Activated naive CD4-positive, alpha-beta T cell treated with Interleukin-2 at 50 U/mL for 16 hours (primary cell): ENCODE data around the gene GLDC.
"Not testable (repeated sequence)": the region's sequence is repeated elsewhere in the genome, so short reads cannot be mapped to it uniquely, and the experiment has no call there.

Experiments
- DNase-seq: peaks from one replicate; pipeline ENCODE4 v3.0.0-alpha.2; 2020

The GLDC gene

DNA sequence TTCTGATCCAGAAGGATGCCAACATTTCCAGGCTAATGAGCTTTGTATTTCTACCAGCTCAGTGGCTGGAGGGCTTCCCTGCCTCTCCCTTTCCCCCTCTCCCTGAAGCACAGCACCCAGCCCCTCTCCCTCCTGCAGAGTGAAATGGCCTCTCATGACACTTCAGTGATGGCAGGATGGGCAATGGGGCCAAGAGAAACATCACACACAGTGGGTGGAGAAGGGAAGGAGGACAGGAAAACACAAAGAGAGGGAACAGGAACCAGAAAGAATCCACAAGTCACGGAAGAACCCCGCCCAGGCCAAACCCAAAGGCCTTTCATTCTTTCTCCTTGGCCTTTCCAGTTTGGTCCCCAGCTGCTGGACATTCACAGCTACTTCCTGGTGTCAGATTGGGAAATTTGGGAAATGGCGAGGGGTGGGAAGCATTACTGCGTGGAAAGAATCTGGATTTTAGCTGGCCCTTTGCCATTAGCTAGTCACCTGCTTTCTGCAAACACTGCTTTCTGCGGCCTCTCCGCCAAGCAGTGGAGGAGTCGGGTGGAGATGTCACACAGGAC is 82.6 kb downstream of the GLDC start:
- no peak for DNase-seq

DNA sequence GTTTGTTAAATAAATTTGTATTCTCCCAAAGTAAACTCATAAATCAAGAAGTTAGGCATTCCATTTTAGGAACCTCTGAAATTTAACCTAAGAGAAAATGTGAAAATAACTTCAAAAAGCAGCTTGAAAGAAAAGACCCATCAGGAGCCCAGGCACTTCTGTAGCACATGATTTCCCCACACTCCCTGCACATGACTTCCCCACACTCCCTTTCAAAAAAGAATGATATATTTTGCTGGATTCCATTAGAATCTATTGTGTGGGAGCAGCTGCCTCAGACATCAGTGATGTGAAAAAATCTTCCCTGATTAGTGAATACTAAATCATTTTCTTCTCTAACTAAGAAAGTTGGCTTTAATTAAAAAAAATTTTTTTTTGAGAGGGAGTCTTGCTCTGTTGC is 83.3 kb downstream of the GLDC start:
- no peak for DNase-seq

DNA sequence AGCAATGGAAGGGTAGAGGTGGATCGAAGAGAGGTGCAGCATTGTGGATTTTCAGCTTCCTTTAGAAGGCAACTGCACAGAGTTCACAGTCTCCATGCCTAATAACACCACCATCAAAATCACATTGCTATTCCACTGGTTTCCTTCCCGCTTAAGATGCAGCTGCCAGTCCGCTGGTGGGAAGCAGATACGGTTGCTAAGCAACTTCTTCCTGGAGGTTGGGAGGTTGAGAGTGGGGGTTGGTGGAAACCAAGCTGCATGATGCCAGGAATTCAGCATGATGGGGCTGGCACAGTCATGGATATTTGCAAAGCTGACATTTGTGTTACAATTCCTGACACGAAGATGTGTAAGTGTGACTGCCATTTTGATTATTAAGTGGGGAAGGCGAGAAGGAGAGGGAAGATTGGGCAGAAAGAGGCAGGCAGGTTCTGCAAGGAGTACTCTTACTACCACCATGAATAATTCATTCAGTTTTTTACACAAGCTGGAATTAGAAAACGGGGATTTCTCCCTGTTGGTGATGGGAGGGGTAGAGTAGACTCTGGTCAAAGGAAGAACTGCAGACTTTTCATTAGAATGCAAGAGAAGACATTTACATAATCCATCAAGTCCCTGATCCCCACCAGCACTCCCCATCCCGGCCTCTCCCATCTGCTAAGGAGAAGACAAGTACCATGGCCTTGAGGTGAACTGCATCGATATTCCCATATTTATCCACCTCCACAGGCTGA is 87.5 kb downstream of the GLDC start:
- DNase-seq: no peak

DNA sequence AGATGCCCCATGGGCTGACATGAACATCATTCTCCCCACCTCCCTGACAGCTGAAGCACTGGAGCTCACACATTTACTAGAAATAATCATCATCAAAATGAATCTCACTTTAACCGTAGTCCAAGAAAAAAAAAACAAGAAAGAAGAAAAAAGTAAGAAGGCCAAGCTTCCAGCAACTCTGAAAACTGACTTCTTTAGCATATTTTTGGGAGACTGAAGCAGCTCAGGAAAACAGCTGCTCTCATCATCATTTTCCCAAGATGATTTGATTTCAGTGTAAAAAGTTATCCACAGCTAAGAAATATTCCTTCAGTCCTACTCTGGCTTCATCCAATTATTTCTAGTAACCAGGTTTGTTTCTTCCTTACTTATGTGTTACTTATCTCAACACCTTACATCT is 91.7 kb downstream of the GLDC start:
- no peak for DNase-seq

DNA sequence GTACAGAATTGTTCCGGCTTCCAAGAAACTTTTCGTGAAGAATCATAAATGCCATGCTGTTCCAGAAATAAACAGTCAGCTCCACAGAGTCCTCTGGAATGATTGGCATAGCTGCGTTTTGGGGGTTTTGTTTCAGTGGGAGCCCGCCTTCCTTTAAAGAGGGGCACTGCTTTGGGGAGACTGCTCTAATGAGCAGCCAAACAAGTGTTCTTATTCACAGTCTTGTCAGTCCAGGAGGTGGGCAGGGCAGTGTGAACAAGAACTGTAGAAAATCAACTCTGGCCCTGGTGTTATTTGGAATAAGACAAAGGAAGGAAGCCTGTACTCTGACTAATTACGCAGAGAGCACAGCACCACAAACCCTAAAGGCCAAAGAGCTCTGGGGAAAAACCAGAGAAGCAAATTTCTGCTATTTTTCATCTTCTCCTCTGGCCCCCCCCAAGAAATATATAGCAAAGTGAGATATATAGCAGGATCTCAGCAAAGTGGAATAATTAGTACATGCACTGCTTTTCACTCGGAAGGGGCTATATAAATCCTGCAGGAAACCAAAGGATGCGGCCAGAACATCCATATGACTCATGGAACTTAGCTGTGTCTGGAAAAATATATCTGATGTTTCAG is 92.9 kb downstream of the GLDC start:
- DNase-seq: no peak

DNA sequence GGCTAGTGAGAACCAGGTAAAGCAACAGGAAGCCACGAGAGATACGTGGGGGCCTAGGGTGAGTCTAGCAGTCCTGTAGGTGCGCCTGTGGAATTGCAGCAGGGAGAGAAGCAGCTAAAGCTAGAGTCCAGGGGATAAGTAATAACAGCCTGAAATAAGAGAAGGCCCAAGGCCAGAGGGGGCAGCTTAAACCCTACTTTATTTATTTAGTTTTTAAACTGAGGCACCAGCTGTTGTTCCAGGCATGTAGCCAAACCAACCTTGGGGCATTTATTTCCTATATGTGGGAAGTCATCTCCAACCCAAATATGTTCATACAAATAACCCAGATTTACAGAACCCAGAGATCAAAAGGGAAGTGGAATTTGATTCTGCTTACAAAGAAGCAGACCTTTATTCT is 93.5 kb downstream of the GLDC start:
- no peak for DNase-seq

DNA sequence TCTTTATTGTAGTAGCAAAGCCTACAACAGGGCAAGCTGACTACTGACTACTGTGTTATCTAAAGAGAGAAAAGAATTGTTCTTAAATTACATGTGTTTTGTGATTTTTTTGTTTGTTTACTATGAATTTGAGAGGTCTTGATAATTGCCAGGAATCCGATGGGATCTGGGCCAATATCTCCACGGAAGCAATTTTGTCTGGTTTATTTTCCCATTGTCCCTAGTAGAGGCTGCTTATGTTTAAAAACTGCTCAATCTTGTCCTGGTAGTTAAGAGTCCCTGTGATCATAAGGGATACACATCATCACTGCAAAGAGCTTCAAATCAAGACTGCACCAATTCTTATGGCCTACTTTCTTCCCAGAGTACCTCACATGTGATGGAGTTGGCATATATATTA is 94.4 kb downstream of the GLDC start:
- no peak for DNase-seq

DNA sequence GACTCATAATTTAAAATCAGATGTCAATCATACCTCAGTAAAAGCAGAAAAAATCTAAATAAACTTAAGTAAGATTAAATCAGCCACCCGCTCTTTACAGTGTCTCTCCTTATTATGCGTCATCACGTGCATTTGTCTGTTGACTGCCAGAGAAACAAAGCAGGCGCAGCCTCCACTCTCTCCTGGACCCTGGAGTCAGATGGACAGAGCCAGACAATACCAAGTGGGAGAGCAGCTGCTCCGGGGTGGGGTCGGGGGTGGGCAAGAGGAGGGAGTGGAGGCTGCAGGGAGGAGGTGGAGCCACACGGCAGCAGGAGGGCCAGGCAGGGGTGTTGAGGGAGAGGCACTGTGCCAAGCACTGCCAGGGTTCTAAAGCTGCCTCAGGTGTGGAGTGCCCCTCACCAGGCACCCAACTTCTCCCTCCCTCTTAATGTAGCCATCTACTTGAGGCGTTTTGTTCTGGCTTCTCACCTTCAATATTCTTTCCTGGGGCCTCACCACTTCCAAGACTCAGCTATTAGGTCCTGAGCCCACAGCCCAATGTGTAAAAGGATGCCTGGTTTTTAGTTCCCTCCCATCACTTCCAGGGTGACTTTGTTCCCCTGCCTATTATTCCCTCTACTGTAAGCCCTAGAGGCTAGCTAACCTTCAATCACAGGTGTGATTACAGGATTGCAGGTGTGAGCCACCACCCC is 96.3 kb downstream of the GLDC start:
- DNase-seq: no peak

DNA sequence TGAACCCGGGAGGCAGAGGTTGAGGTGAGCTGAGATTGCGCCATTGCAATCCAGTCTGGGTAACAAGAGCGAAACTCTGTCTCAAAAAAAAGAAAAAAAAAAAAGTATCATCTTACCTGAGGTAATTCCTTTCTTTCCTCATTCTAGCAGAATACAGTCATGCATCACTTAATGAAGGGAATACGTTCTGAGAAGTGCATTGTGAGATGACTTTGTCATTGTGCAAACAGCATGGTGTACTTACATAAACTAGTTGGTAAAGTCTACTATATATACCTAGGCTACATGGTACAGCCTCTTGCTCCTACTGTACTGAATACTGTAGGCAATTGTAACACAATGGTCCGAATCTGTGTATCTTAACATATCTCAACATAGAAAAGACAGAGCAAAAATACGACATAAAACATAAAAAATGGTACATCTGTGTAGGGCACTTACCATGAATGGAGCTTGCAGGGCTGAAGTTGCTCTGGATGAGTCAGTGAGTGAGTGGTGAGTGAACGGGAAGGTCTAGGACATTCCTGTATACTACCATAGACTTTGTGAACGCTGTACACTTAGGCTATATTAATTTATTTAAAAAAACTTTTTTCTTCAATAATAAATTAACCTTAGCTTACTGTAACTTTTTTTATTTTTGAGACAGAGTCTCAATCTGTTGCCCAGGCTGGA is 100.4 kb downstream of the GLDC start:
- no peak for DNase-seq

DNA sequence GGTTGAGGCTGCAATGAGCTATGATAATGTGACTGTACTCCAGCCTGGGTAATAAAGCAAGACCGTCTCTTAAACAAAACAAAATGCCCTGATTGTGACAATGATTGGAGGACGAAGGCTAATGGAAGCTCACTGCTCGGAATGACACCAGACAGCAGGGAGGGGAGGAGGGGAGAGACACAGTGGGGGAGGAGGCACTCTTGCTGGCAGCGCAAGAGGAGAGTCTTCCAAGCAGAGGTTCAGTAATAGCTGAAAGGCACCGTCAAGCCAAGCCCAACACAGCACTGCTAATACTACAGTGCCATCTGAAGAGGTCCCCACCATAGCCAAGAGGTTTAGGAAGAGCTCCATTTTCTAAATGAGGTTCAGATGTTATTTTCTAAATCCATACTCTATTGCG is 102.3 kb downstream of the GLDC start:
- no peak for DNase-seq

DNA sequence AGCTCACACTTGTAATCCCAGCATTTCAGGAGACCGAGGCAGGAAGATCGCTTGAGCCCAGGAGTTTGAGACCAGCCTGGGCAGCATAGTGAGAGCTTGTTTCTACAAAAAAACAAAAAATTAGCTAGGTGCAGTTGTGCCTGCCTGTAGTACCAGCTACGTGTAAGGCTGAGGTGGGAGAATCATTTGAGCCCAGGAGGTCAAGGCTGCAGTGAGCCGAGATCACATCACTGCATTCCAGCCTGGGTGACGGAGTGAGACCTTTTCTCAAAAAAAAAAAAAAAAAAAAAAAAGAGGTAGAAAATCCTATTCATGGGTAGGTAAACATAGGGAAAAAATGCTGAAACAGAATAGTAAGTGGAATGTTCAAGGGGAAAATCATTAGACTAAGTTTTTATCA is 102.9 kb downstream of the GLDC start:
- not testable (repeated sequence) for DNase-seq

DNA sequence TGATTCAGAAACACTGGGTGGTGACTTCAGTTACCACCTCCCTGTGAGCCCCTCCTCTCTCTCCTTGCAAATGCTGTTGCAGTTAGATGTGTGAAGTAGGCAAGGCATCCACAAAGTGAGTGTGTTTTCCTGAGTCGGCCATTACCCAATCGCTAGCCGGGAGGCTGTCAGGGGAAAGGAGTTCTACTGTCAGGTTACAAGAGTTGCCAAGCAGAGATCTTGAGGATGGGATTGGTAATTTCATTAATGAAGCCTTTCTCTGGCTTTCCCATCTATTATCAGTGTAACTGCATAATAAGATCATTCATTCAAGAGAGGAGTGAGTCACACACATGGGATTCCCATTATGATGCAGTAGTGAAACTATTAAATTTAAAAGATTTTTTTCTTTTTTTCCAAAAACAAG is 106.9 kb downstream of the GLDC start:
- no peak for DNase-seq

DNA sequence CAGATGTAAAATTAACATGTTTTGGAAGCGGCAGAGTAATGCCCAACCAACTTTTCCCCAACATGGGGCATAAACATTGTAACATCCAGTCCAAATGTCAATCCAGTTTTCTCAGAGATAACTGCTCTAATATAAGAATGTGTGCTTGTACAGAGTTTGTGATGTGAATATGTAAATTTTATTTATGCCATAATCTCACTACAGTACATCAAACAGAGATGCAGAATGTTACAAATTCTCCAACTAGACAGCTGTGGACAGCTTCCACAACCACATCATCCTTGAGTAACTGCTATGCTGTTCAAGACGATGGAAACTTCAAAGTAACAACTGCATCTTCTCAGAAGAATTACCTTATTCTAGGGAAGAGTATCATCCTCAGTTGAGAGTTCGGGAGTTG is 109.9 kb downstream of the GLDC start:
- no peak for DNase-seq

DNA sequence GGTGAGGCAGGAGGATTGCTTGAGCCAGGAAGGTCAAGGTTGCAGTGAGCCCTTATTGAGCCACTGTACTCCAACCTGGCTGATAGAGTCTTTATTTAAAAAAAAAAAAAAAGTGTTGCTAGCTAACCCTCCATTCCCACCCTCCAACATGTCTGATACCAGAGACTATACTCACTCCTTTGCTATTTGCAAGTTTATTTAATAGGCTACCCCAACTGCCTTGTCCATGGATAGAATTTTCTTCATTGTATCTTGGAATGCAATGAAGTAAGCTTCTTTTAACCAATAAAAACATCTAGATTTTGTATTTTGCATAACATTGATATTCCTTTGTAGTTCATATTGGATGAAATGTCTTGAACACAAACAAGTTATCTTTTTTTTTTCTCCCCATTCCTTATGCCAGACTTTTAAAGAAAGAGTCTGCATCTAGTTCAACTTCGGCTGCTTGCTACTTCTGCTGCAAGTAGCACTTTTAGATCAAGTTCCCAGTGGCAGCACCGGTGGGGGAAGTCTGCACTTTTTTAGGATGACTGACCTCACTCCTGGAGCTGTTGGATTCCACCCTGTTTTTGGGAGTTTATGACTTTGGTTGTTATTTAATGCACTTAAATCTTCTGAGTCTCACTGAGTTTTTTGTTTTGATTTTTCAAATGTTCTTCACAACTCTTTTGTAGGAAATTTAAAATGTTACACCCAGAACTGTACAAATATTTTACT is 120.0 kb downstream of the GLDC start:
- DNase-seq: no peak

DNA sequence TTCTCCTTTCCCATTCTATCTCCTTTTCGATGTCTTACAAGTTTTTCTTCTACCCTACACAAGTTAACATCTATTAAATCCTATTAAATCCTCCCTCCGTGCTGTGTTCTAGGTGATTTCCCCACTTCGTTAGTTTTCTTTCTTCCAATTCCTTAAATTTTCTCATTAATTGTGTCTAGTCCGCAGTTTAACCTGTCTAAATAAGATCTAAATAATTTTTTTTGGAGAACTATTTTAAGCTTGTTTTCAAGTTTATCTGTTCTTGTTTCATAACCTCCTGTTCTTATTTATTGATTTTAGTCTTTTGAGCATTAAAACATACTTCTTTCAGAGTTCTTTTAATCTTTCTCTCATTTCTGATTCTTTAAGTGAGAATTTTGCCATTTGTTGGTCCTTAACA is 123.3 kb downstream of the GLDC start:
- DNase-seq: no peak

DNA sequence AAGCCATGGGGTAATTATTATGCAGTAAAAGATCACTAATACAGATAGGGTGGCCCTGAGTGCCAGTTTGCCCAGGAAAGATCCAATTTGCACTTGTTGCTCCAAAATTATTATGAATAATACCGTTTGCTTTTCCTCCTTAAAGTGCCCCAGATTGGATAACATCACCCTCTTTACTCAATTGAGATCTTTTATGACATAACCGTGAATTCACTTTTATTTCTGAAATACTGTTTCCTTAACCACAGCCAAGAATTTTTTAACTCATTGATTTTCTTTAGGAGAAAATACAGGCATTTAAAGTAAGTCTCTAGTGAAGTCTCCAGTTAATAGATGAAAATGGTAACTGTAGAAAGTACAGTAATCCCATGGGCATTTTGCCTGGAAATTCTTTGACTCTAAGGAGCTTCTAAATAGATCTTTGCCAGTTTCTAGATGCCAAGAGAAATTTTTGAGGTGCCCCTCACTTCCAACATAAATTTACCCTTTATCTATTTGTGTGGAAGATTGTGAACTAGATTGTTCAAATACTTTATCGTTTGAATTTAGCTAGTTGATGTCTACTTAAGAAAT is 133.4 kb downstream of the GLDC start:
- no peak for DNase-seq

DNA sequence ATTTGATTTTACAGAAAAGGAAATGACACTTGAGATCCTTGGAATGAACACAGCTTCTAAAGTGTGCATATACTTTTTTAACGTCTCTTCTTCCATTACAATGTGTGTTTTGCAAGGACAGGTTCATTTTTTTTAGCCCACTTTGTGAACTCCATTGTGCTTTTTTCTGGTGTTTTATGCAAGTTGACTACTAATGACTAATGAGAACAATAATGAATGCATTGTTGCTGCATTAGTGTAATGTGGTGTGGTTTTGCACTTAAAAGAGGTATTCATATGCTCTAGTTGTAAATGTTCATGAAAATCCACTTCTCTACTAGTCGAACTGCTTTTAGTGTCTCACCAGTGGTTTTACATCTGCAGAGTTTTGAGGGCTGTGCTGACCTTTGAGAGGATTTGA is 139.0 kb downstream of the GLDC start:
- DNase-seq: no peak

DNA sequence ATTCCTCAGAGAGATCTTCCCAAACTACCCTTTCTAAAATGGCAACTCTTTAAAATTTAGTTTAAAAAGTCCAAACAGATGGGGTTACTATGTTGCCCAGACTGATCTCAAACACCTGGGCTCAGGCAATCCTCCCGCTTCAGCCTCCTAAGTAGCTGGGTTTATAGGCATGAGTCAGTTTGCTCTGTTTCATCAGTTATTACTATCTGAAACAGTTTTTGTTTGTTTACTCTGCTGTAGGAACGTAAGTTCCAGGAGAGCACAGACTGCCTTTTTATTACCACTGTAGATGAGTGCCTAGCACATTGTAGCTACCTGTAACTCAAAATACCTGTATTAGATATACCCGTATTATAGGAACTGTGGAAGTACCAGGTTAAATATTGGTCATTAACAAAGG is 143.1 kb downstream of the GLDC start:
- DNase-seq: no peak

DNA sequence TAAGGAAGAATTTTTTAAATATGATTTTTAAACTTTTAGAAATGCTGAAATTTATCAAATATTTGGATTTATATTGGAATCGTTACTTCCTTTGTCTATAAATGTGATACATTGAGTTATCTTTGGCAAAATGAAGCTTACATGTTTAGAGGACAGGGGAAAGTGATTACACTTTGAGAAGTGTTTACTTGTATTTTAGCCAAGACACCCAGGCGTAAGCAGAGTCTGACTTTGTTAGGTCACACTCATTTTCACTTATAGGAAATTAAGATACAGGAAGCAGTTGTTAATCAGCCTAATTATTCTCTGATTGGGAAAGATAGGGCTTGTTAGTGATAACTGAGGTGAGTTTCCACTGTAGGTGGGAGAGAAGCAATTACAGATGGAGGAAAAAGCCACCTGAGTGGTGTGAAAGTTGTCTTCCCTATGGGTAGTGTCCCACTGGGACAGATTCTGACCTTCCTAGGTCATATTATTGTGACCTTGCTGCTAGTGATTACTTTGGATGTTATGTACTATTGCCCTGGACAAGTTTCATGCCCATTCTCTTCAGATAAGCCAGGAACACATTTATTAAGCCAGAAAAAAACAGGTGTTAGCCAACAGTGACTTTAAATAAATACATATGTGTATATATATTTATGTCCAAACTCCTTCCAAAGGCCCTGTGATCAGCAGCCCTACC is 143.9 kb downstream of the GLDC start:
- no peak for DNase-seq

DNA sequence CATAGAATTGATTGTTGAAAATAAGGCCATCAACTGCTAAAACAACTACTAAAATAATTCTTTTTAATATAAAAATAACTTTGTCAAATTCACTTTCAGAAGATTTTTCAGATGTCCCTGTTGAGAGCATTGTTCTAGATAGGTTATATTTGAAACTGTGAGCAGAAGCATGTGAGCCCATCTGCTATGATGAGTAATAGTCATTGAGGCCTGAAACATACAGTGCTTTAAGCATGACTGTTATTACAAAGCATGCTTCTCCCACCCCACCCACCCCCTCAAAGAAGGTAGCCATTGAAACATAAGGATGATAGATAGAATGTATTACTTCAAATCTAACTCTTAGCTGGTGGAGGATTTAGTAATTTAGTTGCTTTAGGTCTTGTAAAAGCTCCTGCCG is 146.5 kb downstream of the GLDC start:
- no peak for DNase-seq

DNA sequence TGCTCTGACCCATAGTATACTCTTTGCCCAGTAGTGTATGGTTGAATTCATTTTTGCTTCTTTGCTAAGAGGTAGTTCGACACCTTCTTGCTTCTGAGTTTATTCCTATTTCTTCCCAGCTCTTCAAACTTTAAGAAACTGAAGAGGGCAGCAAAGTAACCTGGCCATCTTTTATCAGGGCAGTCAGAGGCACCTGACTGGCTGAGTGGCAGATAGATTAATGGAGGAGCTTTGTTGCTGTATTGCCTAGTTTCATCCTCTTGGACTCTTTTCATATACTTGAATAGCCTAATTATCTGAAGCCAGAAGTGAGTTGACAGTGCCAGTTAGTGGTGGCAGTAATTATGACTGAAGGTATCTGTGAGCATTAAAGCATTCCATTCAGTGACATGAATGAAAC is 150.1 kb downstream of the GLDC start:
- DNase-seq: no peak

DNA sequence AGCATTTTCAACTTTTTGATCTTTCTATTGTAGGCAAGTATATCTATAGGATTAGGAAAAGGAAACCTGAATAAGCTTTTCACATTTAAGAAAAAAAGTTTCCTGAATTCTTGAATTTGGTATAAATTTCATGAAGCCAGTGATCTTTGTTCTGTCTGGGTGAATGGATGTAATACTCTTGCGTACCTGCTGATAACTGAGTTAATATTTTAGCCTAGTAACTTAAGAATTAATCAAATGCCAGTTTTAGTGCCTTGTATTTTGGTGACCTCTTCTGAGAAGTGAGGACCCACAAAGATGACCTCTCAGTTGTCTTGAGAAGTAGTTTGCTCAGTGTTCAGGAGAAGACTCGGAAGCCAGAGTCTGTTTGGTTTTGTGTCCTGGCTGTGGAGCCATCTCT is 154.7 kb downstream of the GLDC start:
- no peak for DNase-seq
